Measurements from ENCODE around the gene IL21R. TPM values are rescaled to one million over a fixed set of nuclear protein-coding genes. Genes with fewer than 3 reads are reported as not detected.
"Not testable (repeated sequence)": the region's sequence is repeated elsewhere in the genome, so short reads cannot be mapped to it uniquely, and the experiment has no call there.

The IL21R gene
- total RNA-seq, 2 experiments from 2014 or later = 44.4 to 45.6 TPM

GRCh38 chr16:27425961-27426360 is 24.0 kb downstream of the IL21R start:
- Mint-ChIP-seq H3K27me3 (no peaks in the 10 kb centered on the region), H3K4me1 (peaks cover 64% of the 10 kb centered on the region), H3K27ac (peak overlapping the region; percentile 81), H3K4me3 (no peak overlapping the region), H3K9me3 (peaks cover 18% of the 10 kb centered on the region), H3K36me3 (ENCODE audit: low read depth) (peaks cover 76% of the 10 kb centered on the region)
- ChIA-PET CTCF (interaction anchor here (1.5 kb wide), 1 partner anchor 25 kb away, joined by 4 read pairs; no protein-coding TSS in a partner anchor), POLR2A (interaction anchor here (0.6 kb wide), 1 partner anchor 195 kb away, joined by 3 read pairs; no protein-coding TSS in a partner anchor)
- no peak for DNase-seq

DNA sequence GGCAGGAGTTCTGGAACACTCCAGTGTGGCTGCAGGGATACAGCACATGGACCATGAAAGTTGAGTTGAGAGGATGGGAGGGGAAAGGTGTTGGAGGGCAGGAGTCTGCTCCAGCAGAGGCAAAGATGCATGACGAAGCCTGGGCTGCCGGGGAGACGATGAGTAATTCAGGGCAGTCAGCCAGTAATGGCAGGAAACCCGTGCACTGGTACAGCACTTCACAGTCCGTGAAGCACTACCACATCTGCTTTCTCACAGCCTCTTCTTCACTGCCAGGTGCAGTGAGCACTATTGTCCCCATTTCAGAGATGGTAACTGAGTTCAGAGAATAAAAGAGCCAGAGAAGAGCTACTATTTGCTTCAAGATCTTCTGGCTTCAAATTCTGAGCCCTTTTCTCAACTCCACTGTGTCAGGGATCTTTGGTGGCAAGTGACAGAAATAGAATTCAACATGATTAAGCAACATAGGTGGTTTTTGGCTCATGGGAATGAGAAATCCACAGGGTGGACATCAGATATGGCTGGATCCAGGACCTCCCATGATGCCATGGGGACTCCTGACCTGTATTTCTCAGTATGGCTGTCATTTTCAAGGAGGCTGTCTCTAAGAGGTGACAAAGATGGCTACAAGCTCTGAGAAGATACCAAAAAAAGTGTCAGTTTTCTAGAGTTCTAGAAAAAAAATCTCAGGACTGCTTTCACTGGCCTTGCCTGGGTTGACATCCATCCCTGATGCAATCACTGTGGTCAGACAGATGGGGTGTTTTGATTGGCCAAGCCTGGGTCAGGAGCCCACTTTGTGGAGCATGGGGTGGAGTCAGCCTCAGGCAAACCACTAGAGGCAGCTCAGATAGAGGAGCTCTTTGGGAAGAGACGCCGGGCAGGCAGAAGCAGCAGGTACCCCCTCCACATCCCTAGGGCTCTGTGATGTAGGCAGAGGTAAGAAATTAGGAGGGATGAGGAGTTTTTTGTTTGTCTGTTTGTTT is 24.7 kb downstream of the IL21R start:
- peak; percentile 69 for DNase-seq
- Mint-ChIP-seq H3K27ac (peak overlapping the region; percentile 81), H3K27me3 (no peaks in the 10 kb centered on the region), H3K4me3 (peak overlapping the region; percentile 8), H3K4me1 (peaks cover 69% of the 10 kb centered on the region), H3K36me3 (ENCODE audit: low read depth) (peaks cover 77% of the 10 kb centered on the region), H3K9me3 (peaks cover 15% of the 10 kb centered on the region)
- ChIA-PET POLR2A (interaction anchor here (0.5 to 1.2 kb wide), 3 partner anchors 16 to 196 kb away, joined by 3 to 8 read pairs (median 6); no protein-coding TSS in a partner anchor), CTCF (interaction anchor here (1.1 to 1.5 kb wide), 4 partner anchors 10 to 58 kb away, joined by 3 to 4 read pairs (median 3); no protein-coding TSS in a partner anchor)

DNA sequence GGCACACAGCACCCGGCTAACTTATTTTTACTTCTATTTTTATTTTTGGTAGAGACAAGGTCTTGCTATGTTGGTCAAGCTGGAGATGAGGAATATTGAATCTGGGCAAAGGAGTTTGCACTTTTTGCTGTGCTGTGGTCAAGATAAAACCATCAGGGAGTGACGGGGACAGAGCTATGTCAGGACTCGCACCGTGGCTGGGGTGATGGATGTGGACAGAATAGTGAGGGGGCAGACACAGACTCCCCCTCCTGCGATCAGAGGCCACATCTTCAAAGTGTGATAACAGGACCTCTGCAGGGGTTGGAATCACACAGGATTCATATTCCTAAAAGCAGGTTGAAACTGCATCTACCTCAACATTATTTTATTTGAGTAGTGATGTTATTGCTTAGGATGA is 25.6 kb downstream of the IL21R start:
- peaks cover 74% of the 10 kb centered on the region for H3K36me3 Mint-ChIP-seq (ENCODE audit: low read depth)
- H3K4me1 Mint-ChIP-seq = peaks cover 72% of the 10 kb centered on the region
- no peak overlapping the region for H3K4me3 Mint-ChIP-seq
- H3K27me3 Mint-ChIP-seq = no peaks in the 10 kb centered on the region
- no peak overlapping the region for H3K27ac Mint-ChIP-seq
- ChIA-PET CTCF (interaction anchor here (1.1 to 1.5 kb wide), 5 partner anchors 9 to 59 kb away, joined by 3 to 4 read pairs (median 3); no protein-coding TSS in a partner anchor), POLR2A (interaction anchor here (0.5 to 1.2 kb wide), 2 partner anchors 17 to 20 kb away, joined by 6 to 8 read pairs; no protein-coding TSS in a partner anchor)
- DNase-seq = no peak
- H3K9me3 Mint-ChIP-seq = peaks cover 7% of the 10 kb centered on the region

DNA sequence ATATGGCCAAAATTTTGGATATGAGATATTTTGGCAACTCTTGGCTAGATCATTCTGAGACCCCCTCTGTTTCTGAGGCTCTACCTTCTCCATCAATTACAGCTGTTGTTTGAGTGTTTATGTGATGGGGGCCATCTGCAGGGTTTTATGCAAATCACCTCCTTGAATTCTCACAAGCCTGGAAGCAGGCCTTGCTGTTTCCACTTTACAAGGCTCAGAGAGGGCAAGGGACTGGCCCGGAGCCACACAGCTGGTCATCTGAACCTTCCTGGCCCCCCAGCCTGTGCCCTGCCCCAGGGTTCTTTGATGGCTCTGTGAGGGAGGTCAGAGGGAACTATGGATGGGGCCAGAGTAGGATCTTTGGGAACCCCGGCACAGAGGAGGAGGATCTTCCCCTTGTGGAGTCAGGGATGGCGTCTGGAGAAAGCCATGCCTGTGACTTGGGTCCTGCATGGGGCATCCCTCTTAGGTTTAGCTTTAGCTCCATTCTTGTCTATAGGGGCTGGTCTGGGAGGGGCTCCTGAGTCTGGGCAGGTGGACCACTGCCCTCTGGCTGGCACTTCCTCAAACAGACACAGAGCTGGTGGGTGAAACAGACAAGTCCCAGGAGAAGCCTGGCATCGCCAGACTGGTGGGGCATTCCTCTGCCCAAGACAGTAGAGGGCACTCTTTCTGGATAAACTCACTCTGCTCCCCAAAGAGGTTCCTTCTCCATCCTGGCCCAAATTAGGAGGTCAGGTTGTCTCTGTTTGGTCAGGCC is 26.2 kb downstream of the IL21R start:
- Mint-ChIP-seq H3K4me1 (peaks cover 77% of the 10 kb centered on the region), H3K27me3 (no peaks in the 10 kb centered on the region), H3K27ac (peak overlapping the region; percentile 41), H3K36me3 (ENCODE audit: low read depth) (peaks cover 74% of the 10 kb centered on the region), H3K4me3 (no peak overlapping the region), H3K9me3 (peaks cover 4% of the 10 kb centered on the region)
- DNase-seq = no peak
- CTCF ChIA-PET = interaction anchor here (1.1 to 1.3 kb wide), 2 partner anchors 10 to 20 kb away, joined by 3 read pairs; no protein-coding TSS in a partner anchor
- POLR2A ChIA-PET = no interaction called here

DNA sequence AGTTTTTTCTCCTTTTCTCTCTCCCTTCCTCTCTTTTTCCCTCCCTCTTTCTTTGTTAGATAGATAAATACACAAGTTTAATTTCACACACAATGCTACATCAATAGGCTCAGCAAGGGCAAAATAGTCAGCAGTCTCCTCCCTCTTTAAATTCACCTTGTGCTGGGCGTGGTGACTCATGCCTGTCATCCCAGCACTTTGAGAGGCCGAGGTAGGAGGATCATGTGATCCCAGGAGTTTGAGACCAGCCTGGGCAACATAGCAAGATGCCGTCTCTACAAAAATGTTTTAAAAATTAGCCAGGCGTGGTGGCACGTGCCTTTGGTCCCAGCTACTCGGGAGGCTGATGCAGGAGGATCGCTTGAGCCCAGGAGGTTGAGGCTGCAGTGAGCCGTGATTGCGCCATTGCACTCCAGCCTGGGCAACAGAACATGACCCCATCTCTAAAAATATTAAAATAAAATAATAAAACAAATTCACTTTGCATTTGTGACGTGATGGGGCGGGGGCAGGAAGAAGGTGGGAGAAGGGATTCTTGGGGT is 27.4 kb downstream of the IL21R start:
- no peak for DNase-seq
- H3K27me3 Mint-ChIP-seq = no peaks in the 10 kb centered on the region
- peaks cover 68% of the 10 kb centered on the region for H3K4me1 Mint-ChIP-seq
- POLR2A ChIA-PET = no interaction called here
- H3K27ac Mint-ChIP-seq = no peak overlapping the region
- H3K9me3 Mint-ChIP-seq = no peaks in the 10 kb centered on the region
- H3K36me3 Mint-ChIP-seq (ENCODE audit: low read depth) = peaks cover 73% of the 10 kb centered on the region
- CTCF ChIA-PET = no interaction called here
- no peak overlapping the region for H3K4me3 Mint-ChIP-seq

DNA sequence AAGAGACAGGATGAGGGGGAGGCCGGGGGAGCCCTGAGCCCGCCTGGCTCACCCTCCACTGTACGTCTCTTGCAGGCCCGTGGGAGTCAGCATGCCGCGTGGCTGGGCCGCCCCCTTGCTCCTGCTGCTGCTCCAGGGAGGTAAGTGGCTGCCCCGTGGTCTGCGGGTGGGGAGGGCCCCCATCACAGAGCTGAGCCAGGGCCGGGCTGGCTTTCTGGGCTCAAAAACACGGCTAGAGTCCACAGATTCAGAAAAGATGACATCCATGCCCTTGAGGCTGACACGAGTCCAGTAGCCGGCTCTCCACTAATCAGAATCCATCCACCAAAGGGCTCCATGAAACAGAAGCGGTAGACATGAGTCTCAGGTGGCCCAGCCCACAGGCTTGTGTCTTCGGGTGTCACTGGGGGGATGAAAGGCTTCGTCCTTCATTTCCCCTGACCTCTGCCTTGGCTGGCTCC is 28.0 kb downstream of the IL21R start:
- no peak for DNase-seq
- H3K36me3 Mint-ChIP-seq (ENCODE audit: low read depth) = peaks cover 71% of the 10 kb centered on the region
- ChIA-PET CTCF (no interaction called here), POLR2A (no interaction called here)
- H3K4me3 Mint-ChIP-seq = no peak overlapping the region
- H3K27me3 Mint-ChIP-seq = no peaks in the 10 kb centered on the region
- H3K4me1 Mint-ChIP-seq = peaks cover 65% of the 10 kb centered on the region
- H3K27ac Mint-ChIP-seq = no peak overlapping the region
- H3K9me3 Mint-ChIP-seq = no peaks in the 10 kb centered on the region

GRCh38 chr16:27430512-27430911 is 28.5 kb downstream of the IL21R start:
- no peaks in the 10 kb centered on the region for H3K9me3 Mint-ChIP-seq
- DNase-seq = no peak
- ChIA-PET CTCF (no interaction called here), POLR2A (no interaction called here)
- no peak overlapping the region for H3K4me3 Mint-ChIP-seq
- peaks cover 68% of the 10 kb centered on the region for H3K36me3 Mint-ChIP-seq (ENCODE audit: low read depth)
- peak overlapping the region; percentile 57 for H3K27ac Mint-ChIP-seq
- no peaks in the 10 kb centered on the region for H3K27me3 Mint-ChIP-seq
- H3K4me1 Mint-ChIP-seq = peaks cover 60% of the 10 kb centered on the region

DNA sequence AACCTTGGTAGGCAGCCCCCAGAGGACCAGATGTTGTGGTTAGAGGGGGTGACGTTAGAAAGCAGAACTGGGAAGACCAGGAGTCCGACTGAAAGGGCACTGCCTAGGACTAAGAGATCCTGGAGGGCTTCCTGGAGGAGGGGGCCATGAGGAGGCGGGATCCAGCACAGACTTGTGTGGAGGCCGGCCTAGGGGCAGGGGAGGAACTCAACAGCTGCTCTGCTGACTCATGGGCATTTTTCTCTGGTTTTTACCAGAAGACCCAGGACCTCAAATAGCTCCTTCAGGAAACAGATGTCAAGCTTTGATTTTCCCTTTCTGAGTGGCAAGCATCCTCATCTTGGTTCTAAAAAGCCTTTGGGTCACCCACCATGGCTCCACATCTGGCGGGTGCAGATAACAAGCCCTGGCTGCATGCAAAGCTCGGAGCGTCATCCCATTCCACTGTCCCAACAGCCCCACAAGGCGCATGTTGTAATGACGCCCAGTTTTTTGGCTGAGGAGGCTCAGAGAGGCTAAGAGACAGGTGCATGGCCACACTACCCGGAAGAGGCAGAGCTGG is 29.0 kb downstream of the IL21R start:
- H3K36me3 Mint-ChIP-seq (ENCODE audit: low read depth) = peaks cover 65% of the 10 kb centered on the region

DNA sequence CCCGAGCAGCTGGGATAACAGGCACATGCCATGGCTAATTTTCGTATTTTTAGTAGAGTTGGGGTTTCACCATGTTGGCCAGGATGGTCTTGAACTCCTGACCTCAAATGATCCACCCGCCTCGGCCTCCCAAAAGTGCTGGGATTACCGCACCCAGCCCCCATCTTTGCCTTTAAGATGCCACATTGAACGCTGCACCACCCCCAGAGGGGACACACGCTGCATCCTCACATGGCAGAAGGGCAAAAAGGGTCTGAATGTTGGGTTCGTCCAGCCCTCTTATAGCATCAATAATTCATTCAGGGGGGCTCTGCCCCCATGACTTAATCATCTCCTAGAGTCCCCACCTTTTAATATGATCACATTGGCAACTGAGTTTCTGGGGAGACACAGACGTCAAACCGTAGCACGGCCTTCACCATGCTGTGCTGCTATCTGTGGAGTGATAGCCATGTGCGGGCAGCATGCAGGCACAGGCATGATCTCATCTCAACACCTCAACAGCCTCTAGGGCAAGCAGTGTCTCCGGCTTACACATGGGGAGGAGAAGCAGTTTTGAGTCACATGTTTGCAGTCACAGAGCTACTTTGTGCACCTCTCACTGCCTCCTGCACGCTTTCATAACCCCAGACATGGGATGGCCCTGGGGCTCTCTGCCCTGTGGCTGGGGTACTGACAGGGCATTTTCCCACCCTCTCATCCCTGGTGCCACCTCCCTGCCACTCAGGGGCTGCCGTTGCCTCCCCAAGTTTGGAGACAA is 30.0 kb downstream of the IL21R start:
- H3K27ac Mint-ChIP-seq = no peak overlapping the region
- H3K36me3 Mint-ChIP-seq (ENCODE audit: low read depth) = peaks cover 65% of the 10 kb centered on the region
- H3K4me3 Mint-ChIP-seq = no peak overlapping the region
- H3K9me3 Mint-ChIP-seq = no peaks in the 10 kb centered on the region
- H3K27me3 Mint-ChIP-seq = no peaks in the 10 kb centered on the region
- peaks cover 46% of the 10 kb centered on the region for H3K4me1 Mint-ChIP-seq
- no peak for DNase-seq
- ChIA-PET POLR2A (interaction anchor here (0.6 kb wide), 1 partner anchor 177 kb away, joined by 4 read pairs; no protein-coding TSS in a partner anchor), CTCF (interaction anchor here (0.9 to 2.5 kb wide), 2 partner anchors 10 to 13 kb away, joined by 4 to 6 read pairs; no protein-coding TSS in a partner anchor)

More for the DNA sequence above, 29.0 kb downstream of the IL21R start:
- DNase-seq = no peak
- Mint-ChIP-seq H3K27me3 (no peaks in the 10 kb centered on the region), H3K9me3 (no peaks in the 10 kb centered on the region), H3K27ac (peak overlapping the region; percentile 57), H3K4me1 (peaks cover 56% of the 10 kb centered on the region), H3K4me3 (no peak overlapping the region)
- CTCF ChIA-PET = no interaction called here
- POLR2A ChIA-PET = interaction anchor here (0.6 kb wide), 1 partner anchor 176 kb away, joined by 4 read pairs; no protein-coding TSS in a partner anchor

- DNase-seq = no peak
- H3K4me1 Mint-ChIP-seq = peaks cover 40% of the 10 kb centered on the region
- ChIA-PET CTCF (interaction anchor here (0.9 to 2.5 kb wide), 2 partner anchors 11 to 12 kb away, joined by 4 to 6 read pairs; no protein-coding TSS in a partner anchor), POLR2A (no interaction called here)
- no peaks in the 10 kb centered on the region for H3K27me3 Mint-ChIP-seq
- no peaks in the 10 kb centered on the region for H3K9me3 Mint-ChIP-seq
- H3K36me3 Mint-ChIP-seq (ENCODE audit: low read depth) = peaks cover 64% of the 10 kb centered on the region
- peak overlapping the region; percentile 71 for H3K27ac Mint-ChIP-seq
- no peak overlapping the region for H3K4me3 Mint-ChIP-seq
These were observed 30.6 kb downstream of the IL21R start for GRCh38 chr16:27432558-27432957.

GRCh38 chr16:27433191-27433590 is 31.2 kb downstream of the IL21R start:
- peaks cover 69% of the 10 kb centered on the region for H3K36me3 Mint-ChIP-seq (ENCODE audit: low read depth)
- H3K27ac Mint-ChIP-seq, H3K27me3 Mint-ChIP-seq, H3K4me3 Mint-ChIP-seq, POLR2A ChIA-PET, H3K9me3 Mint-ChIP-seq, DNase-seq: not testable (repeated sequence)
- CTCF ChIA-PET = interaction anchor here (2.5 kb wide), 1 partner anchor 12 kb away, joined by 6 read pairs; no protein-coding TSS in a partner anchor
- peaks cover 36% of the 10 kb centered on the region for H3K4me1 Mint-ChIP-seq

All from activated CD4-positive, alpha-beta T cell treated with anti-CD3 and anti-CD28 coated beads, Interleukin-2, amount 10 ng/mL, durations not matched to agents 7 days and 5 days (primary cell).